Femur (tissue), 1 donor: Measurements from ENCODE around the gene KRT6B.
"Not testable (repeated sequence)": the region's sequence is repeated elsewhere in the genome, so short reads cannot be mapped to it uniquely, and the experiment has no call there.

Source experiments
- DNase-seq: peaks from one replicate; pipeline ENCODE4 v3.0.0-alpha.2; 2017

The KRT6B gene

DNA sequence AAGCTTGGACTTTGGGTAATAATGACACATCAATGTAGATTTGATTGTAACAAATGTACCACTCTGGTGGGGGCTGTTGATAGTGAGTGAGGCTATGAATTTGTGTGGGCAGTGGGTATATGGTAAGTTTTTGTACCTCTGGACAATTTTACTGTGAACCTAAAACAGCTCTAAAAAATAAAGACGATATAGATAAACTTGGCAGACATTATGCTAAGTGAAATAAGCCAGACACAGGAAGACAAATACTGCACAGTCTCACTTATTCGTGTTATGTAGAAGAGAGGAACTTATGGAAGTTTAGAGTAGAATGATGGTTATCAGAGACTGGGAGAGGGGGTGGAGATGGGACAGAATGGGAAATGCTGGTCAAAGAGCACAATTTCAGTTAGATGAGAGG lies 13.0 kb upstream of the KRT6B start:
- DNase-seq = no peak

DNA sequence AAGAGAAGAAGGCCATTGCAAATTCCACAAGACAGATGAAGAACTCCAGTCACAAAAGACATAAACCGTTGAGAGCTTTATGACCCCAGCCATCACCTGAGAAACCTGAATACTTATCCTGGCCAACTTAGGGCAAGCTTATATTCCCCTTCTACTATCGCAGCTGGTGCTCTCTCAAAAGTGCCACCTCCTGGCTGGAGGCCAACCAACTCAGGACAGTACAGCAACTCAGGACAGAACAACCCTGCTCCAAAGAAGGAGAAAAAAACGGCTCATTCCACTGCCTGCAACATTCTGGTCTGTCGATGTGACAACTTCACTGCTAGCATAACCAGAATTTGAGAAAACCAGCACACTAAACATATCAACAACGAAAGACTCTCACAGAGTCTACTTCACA lies 9.7 kb upstream of the KRT6B start:
- no peak for DNase-seq

DNA sequence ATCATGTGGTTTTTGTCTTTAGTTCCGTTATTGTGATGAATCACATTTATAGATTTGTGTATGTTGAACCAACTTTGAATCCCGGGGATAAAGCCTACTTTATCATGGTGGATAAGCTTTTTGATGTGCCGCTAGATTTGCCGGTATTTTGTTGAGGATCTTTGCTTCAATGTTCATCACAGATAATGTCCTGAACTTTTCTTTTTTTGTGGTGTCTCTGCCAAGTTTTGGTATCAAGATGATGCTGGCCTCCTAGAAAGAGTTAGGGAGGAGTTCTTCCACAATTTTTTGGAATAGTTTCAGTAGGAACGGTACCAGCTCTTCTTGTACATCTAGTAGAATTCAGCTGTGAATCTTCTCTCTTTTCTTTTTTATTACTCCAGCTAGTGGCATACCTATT lies 6.9 kb upstream of the KRT6B start:
- DNase-seq = no peak

DNA sequence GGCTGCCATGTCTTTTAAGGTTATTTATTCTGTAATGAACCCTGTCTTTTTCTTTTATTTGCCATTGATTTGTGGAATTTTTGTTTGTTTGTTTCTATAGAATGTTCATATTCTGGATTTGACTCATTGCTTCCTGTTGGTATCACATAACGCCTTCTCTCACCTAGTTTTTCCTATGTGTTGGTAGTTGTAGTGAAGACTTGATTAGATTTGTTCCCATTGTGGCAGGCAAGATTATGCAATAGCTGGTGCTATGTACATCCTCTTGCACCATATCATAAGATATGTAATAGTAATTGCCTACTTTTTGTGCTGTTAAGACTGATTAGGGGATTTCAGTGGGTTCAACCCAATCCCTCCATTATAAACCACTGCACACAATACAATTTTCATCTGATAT lies 3.9 kb upstream of the KRT6B start:
- no peak for DNase-seq

DNA sequence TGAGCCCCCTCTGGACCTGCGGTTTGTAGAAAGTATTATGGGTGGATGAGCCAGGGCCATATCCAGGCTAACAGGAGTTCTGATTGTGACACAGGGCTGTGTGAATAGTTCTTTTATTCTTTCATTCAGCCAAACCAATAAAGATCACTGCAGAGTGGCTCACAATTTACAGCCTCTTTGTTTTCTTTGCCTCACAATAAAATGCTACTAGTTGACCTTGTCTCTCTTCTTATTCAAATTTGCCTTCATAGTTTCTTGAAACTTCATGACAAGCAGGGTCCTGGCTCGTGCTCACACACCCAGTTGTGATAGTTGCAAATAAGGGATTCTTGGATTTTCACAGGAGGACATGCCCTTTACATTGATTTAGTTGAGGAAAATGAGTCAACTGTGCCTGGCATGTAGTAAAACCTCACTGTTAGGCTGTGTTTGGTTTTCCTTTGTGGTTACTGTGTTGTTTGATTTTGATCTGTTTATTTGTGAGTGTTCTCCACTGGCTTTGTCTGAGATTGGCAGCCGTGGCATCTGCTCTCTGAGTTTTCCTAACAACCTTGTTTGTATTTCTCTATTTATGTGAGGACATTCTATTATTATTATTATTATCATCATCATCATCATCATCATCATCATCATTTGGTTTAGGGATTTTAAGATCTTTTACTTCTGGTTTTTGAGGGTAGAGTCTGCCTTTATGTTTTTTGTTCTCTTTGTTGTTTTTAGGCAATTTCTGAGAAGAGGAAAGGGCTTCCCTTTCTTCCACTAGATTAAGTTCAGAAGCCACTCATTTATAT lies 2.7 kb upstream of the KRT6B start:
- no peak for DNase-seq

DNA sequence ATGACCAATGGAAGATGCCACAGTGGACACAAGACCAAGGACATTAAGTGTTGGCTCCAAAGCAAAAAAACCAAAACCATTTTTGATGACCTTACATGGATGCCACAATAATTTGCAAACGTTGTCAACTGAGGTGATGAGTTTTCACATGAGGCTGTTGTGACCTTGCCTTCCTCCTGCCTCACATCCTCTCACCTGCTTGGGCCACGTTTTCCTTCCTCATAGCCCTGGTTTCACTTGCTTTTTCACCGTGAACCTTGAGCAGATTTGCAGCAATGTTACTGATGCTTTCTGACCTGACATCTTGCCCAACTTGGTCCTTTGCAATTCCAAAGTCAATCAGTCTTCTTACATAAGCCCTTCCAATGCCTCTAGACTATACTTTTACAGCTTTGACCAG lies 3.7 kb downstream of the KRT6B start:
- no peak for DNase-seq

DNA sequence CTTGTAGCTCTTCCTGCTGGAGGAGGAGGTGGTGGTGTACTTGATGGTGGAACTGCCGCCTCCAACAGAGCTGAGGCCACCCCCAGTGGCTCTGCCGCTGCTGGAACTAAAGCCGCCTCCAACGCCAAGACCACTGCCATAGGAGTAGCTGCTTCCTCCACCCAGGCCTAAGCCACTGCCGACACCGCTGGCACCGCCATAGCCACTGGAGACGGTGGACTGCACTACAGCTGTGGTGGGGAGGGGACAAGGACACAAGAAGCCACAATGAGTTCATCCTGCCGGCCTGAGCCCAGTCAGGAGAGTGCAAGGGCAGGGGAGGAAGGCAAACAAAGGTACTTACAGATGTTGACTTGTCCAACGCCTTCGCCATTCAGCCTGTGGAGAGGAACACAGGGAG lies 4.8 kb downstream of the KRT6B start:
- not testable (repeated sequence) for DNase-seq

DNA sequence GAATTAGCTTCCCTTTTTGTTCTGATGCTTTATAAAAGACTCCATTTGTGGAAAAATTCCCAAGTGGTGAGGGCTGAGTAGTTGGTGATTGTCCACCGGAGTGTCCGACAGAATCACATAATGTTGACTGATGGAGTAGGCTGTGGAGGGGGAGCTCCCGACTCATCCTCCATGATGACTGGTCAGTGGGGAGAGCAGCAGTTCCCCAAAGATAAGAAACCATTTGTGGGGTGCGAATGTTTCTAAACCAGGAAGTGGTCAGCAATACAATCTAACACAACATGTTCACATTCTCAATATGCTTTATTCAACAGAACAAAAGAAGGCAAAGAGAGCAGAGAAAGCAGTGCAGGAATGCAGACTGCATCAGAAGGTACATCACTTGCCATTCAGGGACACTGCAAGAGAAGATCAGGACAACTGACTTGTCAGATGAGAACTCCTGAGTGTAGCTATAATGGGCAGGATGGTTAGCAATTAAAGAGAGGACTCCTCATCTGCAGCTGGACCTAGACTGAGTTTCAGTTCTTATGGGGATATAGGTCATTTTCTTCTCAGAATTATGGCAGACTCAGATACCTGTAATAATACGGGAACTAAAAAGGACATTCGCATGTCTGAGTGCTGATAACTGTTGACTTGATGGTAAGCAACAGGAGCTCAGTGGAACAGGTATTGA lies 5.4 kb downstream of the KRT6B start:
- no peak for DNase-seq

DNA sequence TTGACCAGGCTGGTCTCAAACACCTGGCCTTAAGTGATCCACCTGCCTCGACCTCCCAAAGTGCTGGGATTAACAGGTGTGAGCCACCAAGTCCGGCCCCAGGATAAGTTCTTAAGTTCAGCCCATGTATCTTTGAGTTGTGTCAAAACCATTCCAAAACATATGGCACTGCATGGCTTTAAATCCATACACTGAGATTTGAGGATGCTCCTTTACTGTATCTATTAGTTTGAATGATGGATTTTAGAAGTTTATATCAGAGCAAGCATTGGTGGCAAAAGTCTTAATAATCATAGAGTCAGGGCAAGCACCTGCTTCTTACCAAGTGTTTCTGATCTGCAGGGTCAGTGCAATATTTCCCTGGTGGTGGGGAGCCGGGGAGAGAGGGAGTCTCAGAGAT lies 6.1 kb downstream of the KRT6B start:
- no peak for DNase-seq

DNA sequence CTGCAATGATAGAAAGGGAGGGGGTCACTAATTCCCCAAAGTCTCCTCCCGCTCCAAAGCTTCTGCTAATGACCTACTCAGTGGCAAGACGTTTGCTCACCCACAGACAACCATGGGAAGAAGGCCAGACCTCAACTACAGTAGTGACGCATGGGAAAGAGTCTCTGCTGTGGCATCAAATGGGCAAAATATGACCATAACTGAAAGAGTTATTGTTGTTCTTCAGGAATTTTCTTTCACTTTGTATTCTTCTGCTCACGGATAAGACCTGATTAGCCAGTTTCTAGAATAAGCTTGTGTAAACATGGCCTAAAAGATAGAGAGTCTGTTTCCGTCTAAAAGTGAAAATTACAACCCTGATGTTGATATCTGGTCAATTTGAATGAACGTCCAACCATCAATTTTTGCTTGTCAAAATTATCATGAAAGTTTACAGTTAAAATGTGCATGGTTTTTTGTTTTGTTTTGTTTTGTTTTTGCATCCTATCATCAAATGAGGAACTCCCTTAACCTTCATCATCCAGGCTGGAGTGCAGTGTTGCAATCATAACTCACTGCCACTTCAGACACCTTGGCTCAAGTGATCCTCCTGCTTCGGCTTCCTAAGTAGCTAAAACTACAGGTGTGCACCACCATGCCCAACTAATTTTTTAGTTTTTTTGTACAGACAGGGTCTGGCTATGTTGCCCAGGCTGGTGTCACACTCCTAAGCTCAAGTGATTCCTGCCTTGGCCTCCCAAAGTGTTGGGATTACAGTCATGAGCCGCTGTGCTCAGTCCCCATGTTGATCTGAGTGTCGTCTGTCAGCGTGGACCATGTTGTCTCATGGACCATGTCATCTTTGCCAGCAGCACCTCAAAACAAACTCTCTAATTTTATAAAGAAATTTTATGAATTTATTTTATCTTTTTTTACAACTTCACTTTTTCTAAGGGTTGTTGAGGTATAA lies 7.0 kb downstream of the KRT6B start:
- DNase-seq = no peak

DNA sequence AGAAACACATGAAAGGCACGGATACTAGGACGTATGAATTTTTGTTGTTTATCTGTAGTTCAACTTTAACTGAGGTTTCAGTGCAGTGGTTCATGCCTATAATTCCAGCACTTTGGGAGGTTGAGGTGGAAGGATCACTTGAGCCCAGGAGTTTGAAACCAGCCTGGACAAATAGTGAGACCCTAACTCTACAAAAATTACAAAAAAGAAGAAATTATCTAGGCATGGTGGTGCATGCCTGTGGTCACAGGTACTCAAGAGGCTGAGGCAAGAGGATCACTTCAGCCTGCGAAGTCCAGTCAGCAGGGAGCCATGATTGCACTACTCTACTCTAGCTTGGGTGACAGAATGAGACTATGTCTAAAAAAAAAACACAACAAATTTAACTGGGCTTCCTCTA lies 8.0 kb downstream of the KRT6B start:
- no peak for DNase-seq

DNA sequence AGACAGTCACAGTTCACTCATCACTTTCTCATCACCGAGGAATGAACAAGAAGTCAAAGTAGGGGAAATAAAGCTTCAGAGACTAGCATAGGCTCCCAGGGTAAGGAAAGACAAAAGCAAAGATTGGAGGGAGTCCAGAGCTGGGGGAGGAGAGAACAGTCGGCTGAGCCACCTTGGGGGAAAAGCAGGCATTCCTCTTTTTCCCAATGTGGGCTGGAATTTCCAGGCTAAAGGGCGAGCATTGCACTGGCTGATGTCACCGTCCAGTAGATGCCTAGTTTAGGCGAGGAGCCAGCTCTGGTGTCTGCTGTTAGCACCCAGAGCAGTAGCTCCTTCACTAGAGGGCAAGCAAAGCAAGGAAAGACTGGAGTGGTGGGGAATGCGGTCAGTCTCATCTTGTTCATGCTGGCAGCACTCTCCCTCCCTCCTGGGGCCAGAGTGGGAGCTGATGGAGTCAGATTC lies 9.3 kb downstream of the KRT6B start:
- no peak for DNase-seq

DNA sequence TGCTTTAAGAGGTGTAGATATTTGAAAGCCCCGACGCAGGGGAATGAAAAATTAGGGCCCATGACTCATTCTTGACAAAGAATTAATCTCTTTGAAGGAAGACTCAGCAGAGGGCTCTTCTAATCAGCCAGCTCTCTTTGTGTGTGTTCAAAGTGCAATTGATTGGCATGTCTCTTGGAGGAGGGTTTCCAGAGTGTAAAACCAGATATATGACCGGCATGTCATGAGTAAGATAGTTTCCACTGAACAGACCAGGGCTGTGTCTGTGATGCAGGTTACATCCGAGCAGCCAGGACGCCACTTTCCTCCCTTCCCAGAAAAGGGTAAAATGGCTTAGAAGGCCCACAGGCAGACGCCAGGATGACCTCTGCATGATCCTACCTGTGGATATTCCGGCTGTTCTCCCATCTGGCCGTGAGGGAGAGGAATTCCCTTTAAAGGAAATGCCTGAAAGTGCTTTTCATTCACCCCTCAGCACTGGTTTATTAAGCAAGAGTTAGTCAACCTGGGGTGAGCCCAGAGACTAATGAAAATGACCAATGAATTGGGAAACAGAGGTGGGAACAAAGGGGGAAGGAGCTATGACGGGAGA lies 10.5 kb downstream of the KRT6B start:
- no peak for DNase-seq

DNA sequence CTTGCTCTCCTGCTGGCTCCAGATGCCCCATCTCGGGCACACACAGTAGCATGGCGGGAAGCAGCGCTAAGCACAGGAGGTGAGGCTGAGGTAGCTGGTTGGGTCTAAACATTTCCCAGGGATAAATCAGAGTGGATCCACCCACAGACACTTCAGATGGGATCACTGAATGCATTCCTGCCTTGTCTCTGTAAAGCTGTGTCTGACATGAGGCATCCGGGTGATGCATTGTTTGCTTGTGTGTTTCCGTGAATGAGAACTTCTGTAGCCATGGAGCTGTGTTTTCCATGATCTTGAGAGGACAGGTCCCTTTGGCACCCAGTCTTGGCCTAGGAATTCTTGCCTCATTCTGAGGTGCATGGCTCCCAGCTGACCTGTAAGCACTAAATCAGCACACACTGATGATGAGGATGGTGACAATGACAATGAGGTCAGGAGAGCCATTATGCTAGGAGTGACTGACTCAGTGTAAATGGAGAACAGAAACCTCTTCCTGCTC lies 11.1 kb downstream of the KRT6B start:
- no peak for DNase-seq

DNA sequence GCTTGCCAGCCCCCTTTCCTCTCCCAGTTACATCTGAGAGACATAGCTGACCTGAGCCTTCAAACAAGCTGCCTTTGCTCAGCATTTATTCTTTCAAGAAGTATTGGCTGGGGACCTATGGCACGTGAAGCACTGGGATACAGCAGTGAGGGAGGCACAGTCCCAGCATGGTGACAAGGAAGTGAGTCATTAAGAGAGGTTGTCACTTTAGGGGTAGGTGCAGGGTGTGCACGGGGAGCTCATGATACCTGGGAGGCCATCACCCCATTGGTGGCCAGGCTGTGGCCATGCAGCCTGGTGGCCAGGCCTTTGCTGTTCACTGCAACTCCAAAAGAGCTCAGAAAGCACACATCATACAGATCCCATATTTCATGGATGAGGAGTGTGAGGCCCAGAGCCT lies 12.1 kb downstream of the KRT6B start:
- no peak for DNase-seq

DNA sequence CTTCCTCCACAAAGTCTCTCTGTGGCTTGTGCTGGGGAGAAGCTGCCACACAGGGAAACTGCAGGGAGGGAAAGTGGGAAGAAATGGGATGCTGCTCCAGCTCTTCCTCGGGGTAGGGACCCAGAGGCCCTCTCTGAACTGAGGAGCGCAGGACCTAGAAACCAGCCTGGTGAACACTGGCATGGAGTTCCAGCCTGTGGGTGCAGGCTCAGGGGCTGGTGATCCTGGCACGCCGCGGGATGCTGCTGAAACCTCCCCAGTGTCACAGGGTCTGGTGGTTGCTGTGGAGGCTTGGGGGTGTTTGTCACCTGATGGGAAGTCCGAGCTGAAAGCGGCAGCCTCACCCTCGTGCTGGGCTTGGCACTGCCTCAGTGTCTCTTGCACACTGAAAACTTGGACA lies 12.5 kb downstream of the KRT6B start:
- no peak for DNase-seq

DNA sequence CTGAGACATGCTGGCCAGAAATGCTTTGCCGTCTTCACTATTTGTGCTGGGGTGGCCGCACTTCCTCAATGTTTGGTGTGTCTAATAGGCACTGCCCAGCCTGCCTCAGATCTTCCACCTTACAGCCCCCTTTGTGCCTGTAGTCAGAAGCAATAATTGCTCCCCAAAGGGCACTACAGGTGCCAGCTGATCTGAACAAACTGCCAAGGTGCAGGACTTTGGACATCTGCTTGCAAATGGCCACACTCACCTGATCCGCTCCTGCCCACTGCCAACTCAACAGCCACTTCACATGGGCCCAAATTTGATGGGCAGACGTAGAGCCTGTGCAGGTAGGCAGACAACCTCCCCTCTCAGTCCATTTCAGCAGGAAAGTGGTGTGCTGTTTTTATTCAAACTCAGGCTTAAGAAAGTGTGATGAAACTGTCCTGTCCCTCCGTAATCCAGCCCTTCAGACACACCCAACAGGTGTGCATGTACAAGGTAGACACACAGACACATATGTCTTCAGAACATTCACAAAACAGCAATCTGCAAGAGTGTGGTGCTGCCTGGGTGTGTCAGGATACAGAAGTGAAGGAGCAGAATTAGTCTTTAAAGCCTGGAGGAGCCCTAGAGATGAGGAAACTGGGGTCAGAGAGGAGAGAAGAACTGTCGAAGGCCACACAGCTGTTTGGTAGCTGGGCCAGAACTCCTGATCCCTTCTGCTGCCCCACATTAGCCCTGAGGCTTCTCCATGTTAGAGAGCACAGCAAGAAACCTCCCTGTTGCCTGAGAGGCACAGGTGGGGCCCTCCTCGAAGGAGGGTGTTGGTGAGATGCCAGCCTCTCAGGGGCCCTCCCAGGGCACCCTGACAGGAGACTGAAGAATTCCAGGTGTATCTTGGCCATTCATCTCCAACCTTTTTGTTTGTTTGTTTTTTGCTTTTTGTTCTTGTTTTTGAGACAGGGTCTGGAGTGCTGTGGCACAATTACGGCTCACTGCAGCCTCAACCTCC lies 13.3 kb downstream of the KRT6B start:
- DNase-seq = no peak

DNA sequence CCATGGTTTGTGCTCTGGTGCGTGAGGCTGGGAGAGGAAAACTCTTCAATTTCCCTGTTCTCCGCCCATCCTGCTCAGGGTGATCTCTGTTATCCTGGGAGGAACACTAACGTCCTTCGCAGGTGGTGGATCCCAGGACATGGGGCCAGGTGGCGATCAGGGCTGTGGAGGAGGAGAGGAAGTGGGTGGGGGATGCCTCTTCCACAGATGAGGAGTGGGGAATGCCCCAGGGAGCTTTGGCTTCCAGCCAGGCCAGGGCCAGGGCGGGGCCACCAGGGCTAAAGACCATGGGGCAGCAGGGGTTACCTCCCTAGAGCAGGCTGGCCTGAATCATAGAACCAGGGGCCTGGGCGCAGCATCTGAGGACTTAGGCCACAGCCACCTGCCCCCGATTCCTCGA lies 14.4 kb downstream of the KRT6B start:
- DNase-seq = no peak

DNA sequence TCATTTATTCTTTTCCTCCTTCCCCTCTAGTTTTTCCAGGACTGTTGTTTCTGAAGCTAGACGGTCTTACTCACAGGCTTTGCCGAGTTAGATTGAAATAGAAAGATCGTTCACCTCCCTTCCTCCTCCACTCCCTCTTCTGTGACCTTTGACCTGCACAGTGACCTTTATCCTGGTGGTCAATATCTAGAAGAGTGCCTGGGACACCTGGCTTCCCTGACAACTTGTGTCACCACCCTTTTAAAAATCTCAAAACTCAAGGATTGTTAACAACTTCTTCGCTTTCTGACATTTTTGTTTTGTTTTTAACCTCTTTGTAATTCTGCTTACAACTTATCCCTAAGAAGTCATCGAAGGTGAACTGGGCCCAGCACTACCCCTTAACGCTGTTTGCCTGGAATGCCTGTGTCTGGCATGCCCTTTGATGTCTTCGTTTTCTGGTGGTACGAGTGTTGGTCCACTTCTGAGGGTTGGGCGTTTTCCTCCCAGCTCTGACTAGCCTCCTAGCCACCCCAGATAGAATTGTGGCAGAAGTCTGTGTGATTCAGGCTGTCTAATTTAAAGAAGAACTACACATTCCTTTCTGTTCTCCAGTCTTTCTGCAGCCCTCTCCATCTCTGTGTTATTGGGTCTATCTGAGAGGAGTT lies 15.0 kb downstream of the KRT6B start:
- DNase-seq = no peak

DNA sequence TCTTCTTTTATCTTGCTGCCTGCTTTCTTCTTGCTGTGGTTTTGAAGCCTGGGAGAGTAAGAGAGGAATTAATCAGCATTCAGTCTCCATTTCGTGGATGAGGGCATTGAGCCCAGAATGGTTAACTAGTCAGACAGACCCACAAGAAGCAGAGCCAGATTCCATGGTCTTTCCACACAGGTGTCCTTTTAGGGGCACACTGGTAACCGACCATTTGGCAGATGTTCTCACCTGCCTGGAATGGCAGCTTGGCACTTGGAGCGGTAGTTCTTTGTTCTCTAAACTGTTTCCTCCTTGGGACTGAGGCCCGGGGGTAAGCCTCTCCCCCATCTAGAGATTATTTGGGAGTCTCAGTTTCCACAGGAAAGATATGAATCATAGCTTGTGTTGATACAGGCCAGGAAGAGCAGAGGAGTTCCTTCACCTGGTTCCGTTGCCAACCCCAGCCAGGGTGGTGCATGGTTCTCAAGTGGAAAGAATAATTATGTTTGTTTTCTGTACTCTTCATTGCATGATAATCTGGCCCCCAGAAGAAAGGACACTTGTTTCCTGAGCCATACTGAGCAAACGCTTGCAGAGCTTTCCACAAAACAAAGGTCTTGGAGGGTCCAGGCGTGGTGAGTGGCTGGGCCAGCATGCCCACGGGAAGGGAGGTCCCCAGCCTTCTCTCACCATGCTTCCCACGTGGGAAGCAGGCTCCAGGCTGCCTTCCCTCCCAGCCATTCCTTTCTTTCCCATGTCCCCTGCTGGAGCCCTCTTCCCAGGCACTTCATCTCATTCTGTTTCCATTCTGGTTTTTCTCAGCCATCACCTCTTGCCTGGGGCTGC lies 15.7 kb downstream of the KRT6B start:
- no peak for DNase-seq
